CD4-positive, alpha-beta T cell (primary cell): ENCODE data around the gene MCF2L2. TPM values are rescaled to one million over a fixed set of nuclear protein-coding genes. Genes with fewer than 3 reads are reported as not detected.

Source experiments
- ATAC-seq: fragments of 200-7000 bp; cut with Tn5 transposase; one replicate; pipeline ENCODE4 v1.10.0; 2022; ENCODE audit warnings: mild to moderate bottlenecking; ENCODE audit not compliant: poor library complexity
- CTCF ChIA-PET: fragments of 350-600 bp; sonication (Branson Sonifier 250); formaldehyde crosslinking; loops from one replicate; lab custom pipeline; 2021; ENCODE audit warnings: antibody characterized with exemption, inconsistent platforms; lab: Charles Lee
- POLR2A ChIA-PET: fragments of 350-600 bp; sonication (Branson Sonifier 250); formaldehyde crosslinking; loops from one replicate; lab custom pipeline; 2021; ENCODE audit warnings: antibody characterized with exemption, inconsistent platforms; lab: Charles Lee
- DNase-seq, 14 experiments: peaks; one replicate each; pipeline ENCODE4 v3.0.0-alpha.2; 2013 to 2020; ENCODE audit warnings: mixed read lengths in 2 of 14
- H3K27ac ChIP-seq, 2 donors: one replicate each; pipeline versions ENCODE4 v1.5.1 to v1.7.0; 2013; ENCODE audit warnings: low read length in 2 of 2, low read depth in 1 of 2, mild to moderate bottlenecking in 1 of 2
- H3K27me3 ChIP-seq, 2 experiments: 1 replicate in 1 of 2; 2 replicates in 1 of 2; pipeline versions ENCODE4 v1.6.1 to v1.7.0; 2013; ENCODE audit warnings: low read length in 2 of 2, control low read depth in 1 of 2, mild to moderate bottlenecking in 1 of 2, moderate library complexity in 1 of 2; ENCODE audit not compliant: insufficient read depth in 2 of 2, control insufficient read depth in 1 of 2
- H3K36me3 ChIP-seq: one replicate; pipeline ENCODE4 v1.6.1; 2013; ENCODE audit warnings: low read length, control low read depth; ENCODE audit not compliant: insufficient read depth
- H3K4me1 ChIP-seq: one replicate; pipeline ENCODE4 v1.6.1; 2013; ENCODE audit warnings: low read length, control low read depth; ENCODE audit not compliant: insufficient read depth
- H3K4me3 ChIP-seq: one replicate; pipeline ENCODE4 v1.5.1; 2013; ENCODE audit warnings: mild to moderate bottlenecking, low read length, moderate library complexity
- H3K9me3 ChIP-seq, 2 experiments: 1 replicate in 1 of 2; 2 replicates in 1 of 2; pipeline versions ENCODE4 v1.6.1 to v1.7.0; 2013; ENCODE audit warnings: low read length in 2 of 2, mild to moderate bottlenecking in 2 of 2, control low read depth in 1 of 2, moderate library complexity in 1 of 2; ENCODE audit not compliant: control insufficient read depth in 1 of 2, insufficient read depth in 1 of 2
- H3K27ac Mint-ChIP-seq: one replicate; pipeline ENCODE4 v1.8.0; 2020; ENCODE audit warnings: mixed read lengths
- H3K27me3 Mint-ChIP-seq: one replicate; pipeline ENCODE4 v1.8.0; 2021; ENCODE audit warnings: mixed read lengths
- H3K36me3 Mint-ChIP-seq: one replicate; pipeline ENCODE4 v1.8.0; 2021; ENCODE audit warnings: low read depth, mixed read lengths
- H3K4me1 Mint-ChIP-seq: one replicate; pipeline ENCODE4 v1.8.0; 2021; ENCODE audit warnings: low read depth, mixed read lengths
- H3K4me3 Mint-ChIP-seq: one replicate; pipeline ENCODE4 v1.8.0; 2020; ENCODE audit warnings: mild to moderate bottlenecking, mixed read lengths
- H3K9me3 Mint-ChIP-seq: one replicate; pipeline ENCODE4 v1.8.0; 2020; ENCODE audit warnings: mixed read lengths
- CTCF ChIP-seq: fragments of 200-600 bp; IDR thresholded peaks from one replicate; pipeline ENCODE4 v1.8.0; 2022; ENCODE audit warnings: antibody characterized with exemption, mild to moderate bottlenecking
- intact Hi-C, 2 experiments: fragments of 100-400 bp; cut with DNase I in 1 of 2; cut with micrococcal nuclease in 1 of 2; formaldehyde crosslinking; loops; one replicate each; pipeline versions ENCODE4 v1.15.1 to v1.9.0; 2023 to 2025; cut with DNase I, micrococcal nuclease
- total RNA-seq, 174 experiments: library from RNA in 2 of 174; stranded (reverse) in 2 of 174; gene quantifications; one replicate each; pipeline ENCODE4 v1.2.3 and lab custom pipeline; 2021 to 2026

MCF2L2 gene
- total RNA-seq, 2 experiments from 2014 or later: 3.8 to 4.1 TPM

GRCh38 chr3:183185696-183186095 is 242.7 kb downstream of the MCF2L2 start:
- Histone ChIP-seq H3K4me3 (no peak overlapping the region), H3K27me3 (no peaks in the 10 kb centered on the region), H3K9me3 (no peaks in the 10 kb centered on the region), H3K36me3 (no peaks in the 10 kb centered on the region), H3K4me1 (no peaks in the 10 kb centered on the region), H3K27ac (no peak overlapping the region)
- intact Hi-C loops: loop anchor here in 1 of 2 experiments (10.0 kb wide), 1 partner anchor 61 kb away; no protein-coding TSS in a partner anchor
- no peaks in the 10 kb centered on the region for H3K9me3 Mint-ChIP-seq
- no peak overlapping the region for H3K4me3 Mint-ChIP-seq
- H3K27ac Mint-ChIP-seq: no peak overlapping the region
- DNase-seq: no peak
- peaks cover 3% of the 10 kb centered on the region for H3K27me3 Mint-ChIP-seq
- no peaks in the 10 kb centered on the region for H3K36me3 Mint-ChIP-seq
- POLR2A ChIA-PET: interaction anchor here (0.7 kb wide), 1 partner anchor 191 kb away, joined by 3 read pairs; no protein-coding TSS in a partner anchor
- H3K4me1 Mint-ChIP-seq: no peaks in the 10 kb centered on the region
- CTCF ChIA-PET: interaction anchor here (1.2 to 1.4 kb wide), 2 partner anchors 101 to 197 kb away, joined by 3 read pairs; no protein-coding TSS in a partner anchor
- no peak for TF ChIP-seq CTCF
- no peak for ATAC-seq

- intact Hi-C loops: loop anchor here (1.0 to 10.0 kb wide), 3 partner anchors 58 to 584 kb away; no protein-coding TSS in a partner anchor
- H3K4me1 Mint-ChIP-seq: peaks cover 9% of the 10 kb centered on the region
- no peak overlapping the region for H3K27ac Mint-ChIP-seq
Observed at GRCh38 chr3:183182732-183183610, 245.4 kb downstream of the MCF2L2 start.

GRCh38 chr3:183182073-183182472 is 246.3 kb downstream of the MCF2L2 start:
- no peak for ATAC-seq
- TF ChIP-seq CTCF: no peak
- no peak for DNase-seq
- intact Hi-C loops: loop anchor here (5.0 to 10.0 kb wide), 2 partner anchors 57 to 585 kb away; no protein-coding TSS in a partner anchor
- no peak overlapping the region for H3K4me3 ChIP-seq
- H3K36me3 Mint-ChIP-seq: no peaks in the 10 kb centered on the region
- CTCF ChIA-PET: no interaction called here
- no peak overlapping the region for H3K27ac Mint-ChIP-seq
- peaks cover 9% of the 10 kb centered on the region for H3K4me1 Mint-ChIP-seq
- peaks cover 14% of the 10 kb centered on the region for H3K4me1 ChIP-seq
- H3K9me3 ChIP-seq: no peaks in the 10 kb centered on the region
- peaks cover 16 to 18% of the 10 kb centered on the region in 2 experiments for H3K27me3 ChIP-seq
- H3K9me3 Mint-ChIP-seq: no peaks in the 10 kb centered on the region
- POLR2A ChIA-PET: no interaction called here
- peaks cover 24% of the 10 kb centered on the region for H3K27me3 Mint-ChIP-seq
- H3K4me3 Mint-ChIP-seq: no peak overlapping the region
- H3K27ac ChIP-seq: no peak overlapping the region
- H3K36me3 ChIP-seq: no peaks in the 10 kb centered on the region

More at GRCh38 chr3:183182732-183183610, 245.4 kb downstream of the MCF2L2 start:
- CTCF ChIA-PET: interaction anchor here (2.0 kb wide), 1 partner anchor 200 kb away, joined by 23 read pairs; no protein-coding TSS in a partner anchor
- no peak for TF ChIP-seq CTCF
- H3K27me3 Mint-ChIP-seq: peaks cover 24% of the 10 kb centered on the region
- no peak overlapping the region for H3K4me3 Mint-ChIP-seq
- peaks cover 12 to 18% of the 10 kb centered on the region in 2 experiments for H3K27me3 ChIP-seq
- H3K4me1 ChIP-seq: peaks cover 14% of the 10 kb centered on the region
- H3K9me3 Mint-ChIP-seq: no peaks in the 10 kb centered on the region
- H3K27ac ChIP-seq: no peak overlapping the region
- ATAC-seq (no peak), DNase-seq (no peak)
- POLR2A ChIA-PET: no interaction called here
- no peak overlapping the region for H3K4me3 ChIP-seq
- H3K9me3 ChIP-seq: no peaks in the 10 kb centered on the region
- no peaks in the 10 kb centered on the region for H3K36me3 ChIP-seq
- H3K36me3 Mint-ChIP-seq: no peaks in the 10 kb centered on the region
